ENCODE measurements around the gene WIZ. TPM values are rescaled to one million over a fixed set of nuclear protein-coding genes. Genes with fewer than 3 reads are reported as not detected.

WIZ gene
- total RNA-seq, 1 donor from 2014 or later, result 42.7 TPM

DNA sequence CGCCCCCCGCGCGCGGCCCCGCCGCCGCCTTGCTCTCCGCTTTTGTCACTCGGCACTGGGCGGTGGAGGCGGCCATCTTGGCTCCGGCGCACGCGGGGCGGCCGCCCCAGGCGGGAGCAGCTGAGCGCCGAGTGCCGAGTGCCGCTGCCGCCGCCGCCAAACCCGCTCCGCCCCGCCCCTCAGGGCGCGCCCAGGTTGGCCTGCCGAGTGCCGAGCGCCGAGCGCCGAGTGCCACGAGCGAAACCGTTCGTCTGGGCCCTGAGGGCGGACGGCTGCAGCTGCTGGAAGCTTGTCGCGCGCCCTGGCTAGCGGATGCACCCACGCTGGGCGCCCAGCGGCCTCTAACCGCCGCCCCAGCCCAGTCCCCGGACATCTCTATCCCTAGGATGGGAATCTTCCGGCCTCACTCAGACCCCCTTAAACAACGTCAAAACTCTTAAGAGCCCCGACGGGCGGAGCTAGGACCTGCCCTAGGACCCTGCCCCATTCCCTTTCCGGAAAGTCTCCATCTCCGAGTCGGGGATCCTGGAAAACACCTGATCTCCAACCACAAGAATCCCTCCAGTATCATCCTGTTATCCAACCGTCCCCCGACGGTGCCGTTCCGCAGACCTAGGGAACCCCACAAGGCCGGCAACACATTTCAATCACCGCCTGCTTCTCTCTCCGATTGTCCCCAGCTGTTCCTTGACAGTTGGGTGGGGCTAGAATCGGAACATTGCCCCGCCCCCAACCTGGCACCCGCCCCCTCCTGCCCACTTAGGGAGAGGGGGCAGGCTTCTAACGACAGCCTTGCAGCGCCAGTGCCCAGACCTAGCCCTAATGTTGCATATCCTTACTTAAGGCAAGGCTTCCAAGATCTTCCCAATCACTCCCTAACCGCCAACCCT is 16.9 kb downstream of the WIZ start:
- Histone ChIP-seq H3K4me3 (ENCODE audit: low read depth, low read length) (peak overlapping the region; percentile 82), H3K36me3 (ENCODE audit: control insufficient read depth, insufficient read depth, low read length) (no peaks in the 10 kb centered on the region), H3K27me3 (ENCODE audit: control insufficient read depth, insufficient read depth, low read length) (no peaks in the 10 kb centered on the region)
- TF ChIP-seq, protein P1, sequence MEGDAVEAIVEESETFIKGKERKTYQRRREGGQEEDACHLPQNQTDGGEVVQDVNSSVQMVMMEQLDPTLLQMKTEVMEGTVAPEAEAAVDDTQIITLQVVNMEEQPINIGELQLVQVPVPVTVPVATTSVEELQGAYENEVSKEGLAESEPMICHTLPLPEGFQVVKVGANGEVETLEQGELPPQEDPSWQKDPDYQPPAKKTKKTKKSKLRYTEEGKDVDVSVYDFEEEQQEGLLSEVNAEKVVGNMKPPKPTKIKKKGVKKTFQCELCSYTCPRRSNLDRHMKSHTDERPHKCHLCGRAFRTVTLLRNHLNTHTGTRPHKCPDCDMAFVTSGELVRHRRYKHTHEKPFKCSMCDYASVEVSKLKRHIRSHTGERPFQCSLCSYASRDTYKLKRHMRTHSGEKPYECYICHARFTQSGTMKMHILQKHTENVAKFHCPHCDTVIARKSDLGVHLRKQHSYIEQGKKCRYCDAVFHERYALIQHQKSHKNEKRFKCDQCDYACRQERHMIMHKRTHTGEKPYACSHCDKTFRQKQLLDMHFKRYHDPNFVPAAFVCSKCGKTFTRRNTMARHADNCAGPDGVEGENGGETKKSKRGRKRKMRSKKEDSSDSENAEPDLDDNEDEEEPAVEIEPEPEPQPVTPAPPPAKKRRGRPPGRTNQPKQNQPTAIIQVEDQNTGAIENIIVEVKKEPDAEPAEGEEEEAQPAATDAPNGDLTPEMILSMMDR (IDR thresholded peaks at IDR 0.05; ENCODE audit: insufficient read depth, low read length, poor library complexity, severe bottlenecking), result no peak
- no peak for DNase-seq (ENCODE audit: low read depth)

DNA sequence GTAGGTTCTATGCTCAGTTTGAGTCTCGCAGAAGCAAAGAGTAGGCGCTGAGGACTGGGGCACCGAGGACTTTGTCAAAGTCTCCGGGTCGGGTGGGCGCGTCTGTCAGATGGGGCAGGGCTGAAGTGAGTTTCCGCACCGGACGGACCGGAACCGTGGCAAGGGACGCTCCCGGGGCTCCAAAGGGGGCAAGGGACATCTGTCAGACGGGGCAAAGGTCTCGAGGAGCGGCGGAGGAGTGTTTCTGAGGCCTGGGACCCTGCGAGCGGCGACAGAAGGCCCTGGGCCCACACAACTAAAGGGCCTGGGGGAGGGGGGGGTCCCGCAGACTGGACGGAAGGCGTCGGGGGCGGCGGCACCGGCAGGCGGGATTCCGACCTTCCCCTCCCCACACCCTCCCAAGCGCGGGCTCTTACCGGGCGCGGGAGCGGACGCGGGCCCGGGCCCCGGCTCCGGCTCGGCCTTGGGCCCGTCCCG is 17.7 kb downstream of the WIZ start:
- peak overlapping the region; percentile 82 for H3K4me3 ChIP-seq (ENCODE audit: low read depth, low read length)
- no peaks in the 10 kb centered on the region for H3K27me3 ChIP-seq (ENCODE audit: control insufficient read depth, insufficient read depth, low read length)
- TF ChIP-seq, protein P1 (IDR thresholded peaks at IDR 0.05; ENCODE audit: insufficient read depth, low read length, poor library complexity, severe bottlenecking), result no peak
- no peaks in the 10 kb centered on the region for H3K36me3 ChIP-seq (ENCODE audit: control insufficient read depth, insufficient read depth, low read length)
- DNase-seq (ENCODE audit: low read depth), result no peak

DNA sequence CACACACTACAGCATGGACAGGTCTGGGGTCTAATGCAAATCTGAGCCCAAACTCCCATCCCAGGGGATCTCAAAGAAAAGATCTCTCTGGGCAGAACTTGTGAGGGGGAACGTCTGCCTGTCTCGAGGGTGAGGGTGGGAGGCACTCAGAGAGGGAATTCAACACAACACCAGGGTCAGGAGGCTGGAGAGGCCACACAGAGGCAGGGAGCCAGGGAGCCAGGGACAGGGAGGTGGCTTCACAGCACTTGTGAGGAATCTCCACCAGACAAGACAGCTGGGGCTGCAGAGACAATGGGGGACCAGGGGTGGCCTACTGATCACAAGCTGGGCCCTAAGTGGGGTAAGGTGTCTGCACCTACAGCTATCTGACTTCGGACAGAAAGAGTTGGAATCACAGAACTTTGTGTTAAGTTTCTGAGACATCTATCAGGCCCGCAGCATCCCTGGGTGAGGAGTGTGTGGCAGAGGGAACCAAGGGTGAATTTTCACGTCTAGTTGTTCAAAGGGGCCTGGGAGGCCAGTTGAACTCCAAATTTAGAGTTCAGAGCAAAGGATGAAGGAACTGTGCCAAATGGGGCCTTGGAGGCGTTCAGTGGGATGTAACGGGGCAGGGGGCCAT is 18.2 kb downstream of the WIZ start:
- DNase-seq (ENCODE audit: low read depth), result no peak
- H3K27me3 ChIP-seq (ENCODE audit: control insufficient read depth, insufficient read depth, low read length), result no peaks in the 10 kb centered on the region
- peak overlapping the region; percentile 82 for H3K4me3 ChIP-seq (ENCODE audit: low read depth, low read length)
- TF ChIP-seq, protein P1 (IDR thresholded peaks at IDR 0.05; ENCODE audit: insufficient read depth, low read length, poor library complexity, severe bottlenecking), result no peak
- peaks cover 1% of the 10 kb centered on the region for H3K36me3 ChIP-seq (ENCODE audit: control insufficient read depth, insufficient read depth, low read length)

DNA sequence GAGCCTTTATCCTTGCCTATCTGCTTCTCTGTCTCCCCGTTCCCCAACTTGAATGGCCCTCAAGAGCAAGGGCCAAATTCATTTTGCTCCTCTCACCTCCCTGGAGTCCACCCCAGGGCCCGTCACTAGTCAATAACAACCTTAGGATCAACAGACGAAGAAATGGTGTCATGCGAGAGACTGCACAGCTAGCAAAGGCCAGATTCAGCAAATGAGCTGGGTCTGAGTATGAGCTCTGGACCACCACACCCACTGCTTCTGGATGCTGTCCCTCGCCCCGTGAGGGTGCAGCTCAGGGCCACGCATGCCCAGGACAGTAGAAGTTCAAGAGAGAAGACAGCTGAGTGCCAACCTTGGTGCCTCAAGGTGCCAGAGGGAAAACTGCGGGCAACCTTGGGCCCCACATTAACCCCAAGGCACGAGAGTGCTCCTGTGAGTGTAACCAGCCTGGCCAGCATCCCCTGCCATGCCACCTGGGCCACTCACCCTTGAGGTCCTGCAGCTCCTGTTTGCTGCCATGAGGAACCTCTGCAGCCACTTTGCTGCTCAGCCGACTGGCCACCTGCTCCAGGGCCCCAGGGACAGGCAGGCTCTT is 19.1 kb downstream of the WIZ start:
- DNase-seq (ENCODE audit: low read depth), result no peak
- peaks cover 3% of the 10 kb centered on the region for H3K36me3 ChIP-seq (ENCODE audit: control insufficient read depth, insufficient read depth, low read length)
- no peaks in the 10 kb centered on the region for H3K27me3 ChIP-seq (ENCODE audit: control insufficient read depth, insufficient read depth, low read length)
- H3K4me3 ChIP-seq (ENCODE audit: low read depth, low read length), result no peak overlapping the region
- TF ChIP-seq, protein P1 (IDR thresholded peaks at IDR 0.05; ENCODE audit: insufficient read depth, low read length, poor library complexity, severe bottlenecking), result no peak

DNA sequence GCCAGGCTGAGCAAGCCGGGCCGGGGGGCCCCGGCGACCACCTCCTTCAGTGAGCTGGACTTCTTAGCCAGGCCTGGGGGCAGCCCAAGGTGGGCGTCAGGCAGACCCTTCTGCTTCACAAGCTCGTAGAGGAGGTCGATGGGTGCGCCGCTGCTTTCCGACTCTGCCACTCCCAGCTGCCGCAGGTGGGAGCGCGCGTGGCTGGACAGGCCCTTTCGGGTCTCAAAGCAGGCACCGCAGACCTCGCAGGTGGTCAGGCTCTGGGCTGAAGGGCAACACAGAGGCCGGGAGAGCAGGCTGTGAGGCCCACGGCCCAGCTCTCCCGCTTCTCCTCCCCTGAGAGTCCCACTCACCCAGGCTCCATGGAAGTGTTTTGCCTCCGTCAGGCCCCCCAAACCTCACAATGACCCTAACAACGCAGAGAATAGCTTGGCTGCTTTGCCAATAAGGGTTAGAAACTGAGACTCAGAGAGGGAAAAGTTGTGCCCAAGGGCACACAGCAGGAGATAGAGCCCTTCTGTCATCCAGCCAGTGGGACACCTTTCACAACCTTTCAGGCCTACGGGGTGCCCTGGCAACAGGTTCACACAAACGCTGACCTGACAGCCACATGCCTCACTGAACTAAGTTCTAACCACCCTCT is 19.8 kb downstream of the WIZ start:
- H3K27me3 ChIP-seq (ENCODE audit: control insufficient read depth, insufficient read depth, low read length), result no peaks in the 10 kb centered on the region
- H3K36me3 ChIP-seq (ENCODE audit: control insufficient read depth, insufficient read depth, low read length), result peaks cover 3% of the 10 kb centered on the region
- DNase-seq (ENCODE audit: low read depth), result no peak
- TF ChIP-seq, protein P1 (IDR thresholded peaks at IDR 0.05; ENCODE audit: insufficient read depth, low read length, poor library complexity, severe bottlenecking), result no peak
- H3K4me3 ChIP-seq (ENCODE audit: low read depth, low read length), result no peak overlapping the region
